ENCODE measurements around the gene NUAK2. TPM values are rescaled to one million over a fixed set of nuclear protein-coding genes. Genes with fewer than 3 reads are reported as not detected.
A peak's percentile ranks its signal among the peaks of the same experiment; 100 is the strongest.

Gene NUAK2
- total RNA-seq, 6 experiments from 2014 or later, result 0.88 to 5.1 (median 2.1) TPM

GRCh38 chr1:205270271-205270670 lies 51.3 kb downstream of the NUAK2 start:
- DNase-seq, result no peak
- H3K4me1 ChIP-seq, result peaks cover 0 to 3% (median 0%) of the 10 kb centered on the region in 4 donors
- no peak overlapping the region for H3K4me3 ChIP-seq
- H3K36me3 ChIP-seq, result no peaks in the 10 kb centered on the region
- H3K27me3 ChIP-seq, result no peaks in the 10 kb centered on the region
- no peaks in the 10 kb centered on the region for H3K9me3 ChIP-seq
- TF ChIP-seq CTCF (IDR thresholded peaks at IDR 0.05), result no peak
- no peak for TF ChIP-seq POLR2A (IDR thresholded peaks at IDR 0.05)
- no peak overlapping the region for H3K27ac ChIP-seq
- WGBS (ENCODE audit: insufficient coverage, low coverage, low lambda C conversion rate, missing lambda C conversion rate), result 61% methylated on average over 4 of the region's 7 CpGs
- intact Hi-C loops (cut with DNase I), result loop anchor here in 1 of 2 donors (5.0 kb wide), 1 partner anchor 57 kb away; no protein-coding TSS in a partner anchor
- no peak for ATAC-seq

- no peak for TF ChIP-seq POLR2A (IDR thresholded peaks at IDR 0.05)
- no peak for TF ChIP-seq CTCF (IDR thresholded peaks at IDR 0.05)
- no peaks in the 10 kb centered on the region for H3K27me3 ChIP-seq
- H3K27ac ChIP-seq, result no peak overlapping the region
- ATAC-seq (no peak), DNase-seq (no peak)
- no peaks in the 10 kb centered on the region for H3K9me3 ChIP-seq
- H3K4me1 ChIP-seq, result peaks cover 0 to 3% (median 0%) of the 10 kb centered on the region in 4 donors
- intact Hi-C loops (cut with DNase I), result loop anchor here in 1 of 2 donors (5.0 kb wide), 1 partner anchor 58 kb away; no protein-coding TSS in a partner anchor
- H3K36me3 ChIP-seq, result no peaks in the 10 kb centered on the region
- no CpG with 5 or more reads among the region's 8 CpGs for WGBS (ENCODE audit: insufficient coverage, low coverage, low lambda C conversion rate, missing lambda C conversion rate)
- H3K4me3 ChIP-seq, result no peak overlapping the region
Observed at GRCh38 chr1:205269711-205270110, 51.8 kb downstream of the NUAK2 start.

GRCh38 chr1:205268846-205269680 lies 52.5 kb downstream of the NUAK2 start:
- H3K36me3 ChIP-seq, result no peaks in the 10 kb centered on the region
- no peaks in the 10 kb centered on the region for H3K27me3 ChIP-seq
- DNase-seq (no peak), ATAC-seq (no peak)
- 87% methylated on average over 7 of the region's 48 CpGs for WGBS (ENCODE audit: insufficient coverage, low coverage, low lambda C conversion rate, missing lambda C conversion rate)
- H3K9me3 ChIP-seq, result no peaks in the 10 kb centered on the region
- no peak overlapping the region for H3K4me3 ChIP-seq
- H3K4me1 ChIP-seq, result peaks cover 0 to 3% (median 0%) of the 10 kb centered on the region in 4 donors
- intact Hi-C loops (cut with DNase I), result no loop called here
- H3K27ac ChIP-seq, result no peak overlapping the region
- TF ChIP-seq POLR2A (IDR thresholded peaks at IDR 0.05), result no peak
- TF ChIP-seq CTCF (IDR thresholded peaks at IDR 0.05), result no peak

- TF ChIP-seq POLR2A (IDR thresholded peaks at IDR 0.05) (no peak), CTCF (IDR thresholded peaks at IDR 0.05) (no peak)
- Histone ChIP-seq H3K27me3 (no peaks in the 10 kb centered on the region), H3K4me3 (no peak overlapping the region), H3K4me1 (peaks cover 0 to 3% (median 0%) of the 10 kb centered on the region in 4 donors), H3K27ac (no peak overlapping the region), H3K36me3 (no peaks in the 10 kb centered on the region), H3K9me3 (no peaks in the 10 kb centered on the region)
- 57% methylated on average over 5 of the region's 8 CpGs for WGBS (ENCODE audit: insufficient coverage, low coverage, low lambda C conversion rate, missing lambda C conversion rate)
- DNase-seq, result no peak
- peak in 3 of 4 donors; percentile 48 to 69 (median 50) for ATAC-seq
- intact Hi-C loops (cut with DNase I), result no loop called here
Observed at GRCh38 chr1:205267306-205267902, 54.1 kb downstream of the NUAK2 start.
